Dermis blood vessel endothelial cell (primary cell): ENCODE data around the gene PRPF40B. TPM values are rescaled to one million over a fixed set of nuclear protein-coding genes. Genes with fewer than 3 reads are reported as not detected.

Experiments
- DNase-seq: peaks from one replicate; pipeline ENCODE4 v3.0.0; 2010
- total RNA-seq: library from RNA; depleted of rRNA; stranded (reverse); fragments of >200 nt; gene quantifications from 2 replicates; pipeline ENCODE4 v1.2.3, GENCODE V29; 2014

Gene PRPF40B
- total RNA-seq, 1 donor from 2014 or later: 1.9 TPM

GRCh38 chr12:49636979-49637755 lies 13.8 kb downstream of the PRPF40B start:
- DNase-seq: peak; percentile 82

GRCh38 chr12:49641748-49642369 lies 18.5 kb downstream of the PRPF40B start:
- DNase-seq: no peak

- no peak for DNase-seq
Measured at GRCh38 chr12:49642370-49642802, 19.0 kb downstream of the PRPF40B start.

GRCh38 chr12:49643135-49643534 lies 19.8 kb downstream of the PRPF40B start:
- no peak for DNase-seq

- no peak for DNase-seq
Measured at GRCh38 chr12:49643961-49644619, 20.7 kb downstream of the PRPF40B start.

GRCh38 chr12:49644620-49644994 lies 21.2 kb downstream of the PRPF40B start:
- DNase-seq: peak; percentile 89

GRCh38 chr12:49645146-49646039 lies 22.0 kb downstream of the PRPF40B start:
- no peak for DNase-seq

- no peak for DNase-seq
Measured at GRCh38 chr12:49646331-49646830, 23.0 kb downstream of the PRPF40B start.

- DNase-seq: peak; percentile 64
Measured at GRCh38 chr12:49646871-49647654, 23.7 kb downstream of the PRPF40B start.

- DNase-seq: no peak
Measured at GRCh38 chr12:49647827-49648711, 24.7 kb downstream of the PRPF40B start.

GRCh38 chr12:49648712-49649003 lies 25.3 kb downstream of the PRPF40B start:
- no peak for DNase-seq

GRCh38 chr12:49649445-49649844 lies 26.1 kb downstream of the PRPF40B start:
- no peak for DNase-seq

GRCh38 chr12:49649892-49650291 lies 26.5 kb downstream of the PRPF40B start:
- no peak for DNase-seq

GRCh38 chr12:49651855-49652254 lies 28.5 kb downstream of the PRPF40B start:
- no peak for DNase-seq

GRCh38 chr12:49652921-49653520 lies 29.7 kb downstream of the PRPF40B start:
- DNase-seq: no peak

- no peak for DNase-seq
Measured at GRCh38 chr12:49654715-49655114, 31.4 kb downstream of the PRPF40B start.

GRCh38 chr12:49655595-49656236 lies 32.4 kb downstream of the PRPF40B start:
- DNase-seq: peak; percentile 86

- no peak for DNase-seq
Measured at GRCh38 chr12:49658276-49658675, 34.9 kb downstream of the PRPF40B start.

- no peak for DNase-seq
Measured at GRCh38 chr12:49659753-49660152, 36.4 kb downstream of the PRPF40B start.

GRCh38 chr12:49661191-49661590 lies 37.8 kb downstream of the PRPF40B start:
- DNase-seq: no peak
